Stimulated activated CD4-positive, alpha-beta T cell treated with anti-CD3 and anti-CD28 coated beads, TNF-alpha, amount 100 ng/mL, for 48 hours (primary cell): ENCODE results near the gene OR52A5.

Experiments
- DNase-seq, 3 donors: peaks; one replicate each; pipeline ENCODE4 v3.0.0-alpha.2; 2020; ENCODE audit warnings: low read depth in 3 of 3

OR52A5 gene

DNA sequence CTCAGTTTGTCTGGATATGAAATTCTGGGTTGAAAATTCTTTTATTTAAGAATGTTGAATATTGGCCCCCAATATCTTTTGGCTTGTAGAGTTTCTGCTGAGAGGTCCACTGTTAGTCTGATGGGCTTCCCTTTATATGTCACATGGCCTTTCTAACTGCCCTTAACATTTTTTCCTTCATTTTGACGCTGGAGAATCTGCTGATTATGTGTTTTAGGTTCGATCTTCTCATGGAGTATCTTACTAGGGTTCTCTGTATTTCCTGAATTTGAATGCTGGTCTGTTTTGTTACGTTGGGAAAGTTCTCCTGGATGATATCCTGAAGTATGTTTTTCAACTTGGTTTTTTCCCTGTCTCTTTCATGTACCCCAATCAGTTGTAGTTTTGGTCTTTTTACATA, 22.8 kb downstream of the OR52A5 start:
- DNase-seq = no peak

DNA sequence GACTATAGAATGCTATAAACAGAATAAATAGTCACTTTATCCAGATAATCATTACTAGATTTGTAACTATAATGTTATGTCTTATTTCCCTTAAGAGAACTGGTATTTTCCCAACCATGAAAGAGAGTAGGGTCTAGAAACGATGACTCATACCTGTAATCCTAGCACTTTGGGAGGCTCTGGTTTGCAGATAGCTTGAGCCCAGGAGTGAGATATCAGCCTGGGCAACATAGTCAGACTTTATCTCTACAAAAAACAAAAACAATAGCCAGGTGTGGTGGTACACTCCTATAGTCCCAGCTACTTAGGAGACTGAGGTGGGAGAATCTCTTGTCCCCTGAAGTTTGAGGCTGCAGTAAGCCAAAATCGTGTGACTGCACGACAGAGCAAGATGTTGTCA, 30.9 kb downstream of the OR52A5 start:
- DNase-seq = no peak

DNA sequence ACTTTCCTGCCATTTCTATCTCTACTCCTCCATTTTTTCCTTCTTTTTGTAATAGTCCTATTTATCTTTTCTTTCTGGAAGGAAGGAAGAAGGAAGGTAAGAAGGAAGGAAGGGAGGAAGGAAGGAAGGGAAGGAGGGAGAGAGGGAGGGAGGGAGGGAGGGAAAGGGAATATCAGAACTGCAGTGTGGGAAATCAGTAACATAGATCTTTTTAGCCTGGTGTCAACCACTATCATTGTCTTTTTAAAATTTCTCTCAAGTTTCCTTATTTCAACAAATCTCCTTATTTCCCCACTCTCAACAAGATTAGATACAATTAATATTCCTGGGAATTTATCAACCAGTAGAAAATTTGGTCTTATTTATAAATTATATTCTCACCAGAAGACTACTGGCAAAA, 35.1 kb downstream of the OR52A5 start:
- DNase-seq = no peak

DNA sequence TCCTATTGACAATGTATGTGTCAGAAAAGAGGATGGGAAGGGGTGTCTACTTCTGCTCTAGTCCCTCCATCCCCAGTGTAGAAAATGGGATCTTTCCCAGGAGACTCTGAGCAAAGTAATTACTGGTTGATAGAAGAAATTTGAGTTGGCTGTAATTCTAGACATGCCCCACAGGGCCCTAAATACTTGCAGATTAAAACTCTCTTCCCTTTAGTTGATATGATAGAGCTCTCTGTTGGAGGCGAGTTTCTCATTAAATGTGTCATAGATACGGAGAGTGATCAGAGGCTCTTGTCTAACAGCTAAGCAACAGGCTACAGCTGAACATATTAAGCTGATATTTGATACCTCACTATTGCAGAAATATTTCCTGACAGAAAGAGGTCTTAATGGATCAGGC, 35.9 kb downstream of the OR52A5 start:
- no peak for DNase-seq

DNA sequence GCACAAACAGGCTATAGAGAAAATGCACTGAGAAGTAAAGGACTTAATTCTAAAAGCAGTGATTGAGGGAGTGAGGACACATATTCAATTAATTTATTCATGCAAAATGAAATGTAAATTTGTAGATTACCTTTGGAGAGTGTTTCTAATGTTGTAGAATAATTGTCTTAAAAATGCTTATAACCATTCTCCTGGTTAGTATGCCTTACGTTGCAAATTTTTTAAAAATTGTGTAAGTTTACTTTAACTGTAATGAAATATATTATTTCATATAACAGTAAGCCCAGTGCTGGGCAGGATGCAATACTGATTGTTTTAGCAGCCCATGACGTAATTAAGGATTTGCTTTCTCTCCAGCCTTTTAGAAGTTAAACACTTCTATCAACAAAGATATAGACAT, 42.1 kb downstream of the OR52A5 start:
- no peak for DNase-seq

DNA sequence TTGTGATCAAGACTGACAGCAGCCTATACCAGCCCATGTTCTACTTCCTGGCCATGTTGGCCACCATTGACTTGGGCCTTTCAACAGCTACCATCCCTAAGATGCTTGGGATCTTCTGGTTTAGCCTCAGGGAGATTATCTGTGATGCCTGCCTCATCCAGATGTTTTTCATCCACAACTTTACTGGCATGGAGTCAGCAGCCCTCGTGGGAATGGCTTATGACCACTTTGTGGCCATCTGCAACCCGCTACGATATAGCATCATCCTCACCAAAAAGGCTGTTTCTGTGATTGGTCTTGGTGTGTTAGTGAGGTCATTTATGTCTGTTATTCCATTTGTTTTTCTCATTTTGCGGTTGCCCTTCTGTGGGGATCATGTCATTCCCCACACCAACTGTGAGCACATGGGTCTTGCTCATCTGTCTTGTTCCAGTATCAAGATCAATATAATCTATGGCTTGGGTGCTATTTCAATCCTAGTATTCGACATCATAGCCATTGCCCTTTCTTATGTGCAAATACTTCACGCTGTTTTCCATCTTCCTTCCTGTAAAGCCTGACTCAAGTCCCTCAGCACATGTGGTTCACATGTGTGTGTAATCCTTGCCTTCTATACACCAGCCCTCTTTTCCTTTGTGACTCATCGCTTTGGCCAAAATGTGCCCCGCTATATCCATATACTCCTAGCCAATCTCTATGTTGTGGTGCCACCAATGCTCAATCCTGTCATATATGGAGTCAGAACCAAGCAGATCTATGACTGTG, 45.2 kb downstream of the OR52A5 start:
- no peak for DNase-seq

DNA sequence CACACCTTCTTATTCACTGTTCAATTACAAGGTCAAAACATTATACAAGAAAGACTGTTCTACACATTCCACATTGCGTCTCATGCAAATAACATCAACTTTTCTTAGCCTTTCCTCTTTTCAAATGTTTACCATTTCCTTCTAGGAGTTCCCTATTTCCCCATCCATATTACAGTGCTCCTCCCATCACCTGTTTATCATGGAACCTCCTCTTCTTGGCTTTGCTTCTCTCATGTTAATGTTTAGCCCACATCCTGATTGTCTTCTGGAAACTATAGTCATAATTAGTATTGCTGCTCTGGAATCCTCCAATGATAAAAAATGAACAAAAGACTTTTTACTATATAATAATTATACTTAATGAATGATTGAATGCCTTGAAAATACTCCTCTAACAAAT, 47.5 kb downstream of the OR52A5 start:
- no peak for DNase-seq

DNA sequence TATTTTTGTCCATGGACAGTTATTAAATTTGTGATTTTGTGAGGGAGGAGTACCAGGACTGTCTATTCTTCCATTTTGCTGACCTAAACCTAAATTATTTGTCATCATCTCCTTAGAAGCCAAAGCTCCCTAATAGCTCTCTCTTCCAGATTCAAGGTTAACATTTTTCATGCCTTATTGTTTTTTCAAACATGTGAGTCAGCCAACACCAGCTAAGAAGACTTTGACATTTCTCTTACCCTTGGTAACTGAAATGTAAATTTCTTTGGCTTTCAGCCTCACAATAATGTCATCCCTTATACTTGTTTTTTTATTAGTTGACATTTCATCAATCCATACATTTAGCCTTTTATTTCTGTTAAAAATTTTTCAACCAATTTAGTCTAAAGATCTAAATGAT, 49.6 kb downstream of the OR52A5 start:
- DNase-seq = no peak

DNA sequence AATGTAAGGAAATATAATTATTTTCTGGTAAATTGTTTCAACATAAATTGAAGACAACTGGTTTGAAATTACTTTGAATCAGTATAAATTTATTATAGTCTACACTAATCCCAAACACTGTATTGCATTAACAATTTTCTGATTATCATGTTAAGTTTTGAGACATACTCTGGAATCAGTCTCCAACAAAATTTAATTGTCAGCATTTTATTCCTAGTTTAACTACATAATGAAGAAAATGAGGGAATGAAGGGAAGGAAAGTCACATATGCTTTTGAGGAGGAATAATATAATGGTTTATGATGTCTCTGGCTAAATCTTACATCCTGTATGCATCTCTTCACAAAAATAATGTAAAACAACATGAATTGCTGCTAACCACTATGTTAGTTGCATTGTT, 54.6 kb downstream of the OR52A5 start:
- no peak for DNase-seq

DNA sequence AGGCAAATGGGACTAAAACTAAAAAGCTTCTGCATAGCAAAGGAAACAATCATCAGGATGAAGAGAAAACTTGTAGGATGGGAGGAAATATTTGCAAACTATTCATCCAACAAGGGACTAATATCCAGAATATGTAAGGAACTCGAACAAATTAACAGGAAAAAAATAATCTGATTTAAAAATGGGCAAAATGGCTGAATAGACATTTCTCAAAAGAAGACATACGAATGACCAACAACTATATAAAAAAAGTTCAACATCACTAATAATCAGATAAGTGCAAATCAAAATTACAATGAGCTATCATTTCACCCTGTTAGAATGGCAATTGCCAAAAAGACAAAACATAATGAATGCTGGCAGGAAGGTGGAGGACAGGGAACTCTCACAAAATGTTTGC, 56.8 kb downstream of the OR52A5 start:
- DNase-seq = no peak
